KG1 (cell line): ENCODE data around the gene NEK4.
"Not testable (repeated sequence)": the region's sequence is repeated elsewhere in the genome, so short reads cannot be mapped to it uniquely, and the experiment has no call there.

Experiments used
- DNase-seq: peaks from one replicate; lab custom pipeline; 2025; lab: John Stamatoyannopoulos, UW

NEK4 gene

GRCh38 chr3:52696830-52697631 is 73.7 kb downstream of the NEK4 start:
- no peak for DNase-seq

- DNase-seq = no peak
Measured at GRCh38 chr3:52695798-52696671, 74.7 kb downstream of the NEK4 start.

- DNase-seq = no peak
Measured at GRCh38 chr3:52694528-52695189, 76.1 kb downstream of the NEK4 start.

GRCh38 chr3:52693071-52693470 is 77.7 kb downstream of the NEK4 start:
- DNase-seq = no peak

DNA sequence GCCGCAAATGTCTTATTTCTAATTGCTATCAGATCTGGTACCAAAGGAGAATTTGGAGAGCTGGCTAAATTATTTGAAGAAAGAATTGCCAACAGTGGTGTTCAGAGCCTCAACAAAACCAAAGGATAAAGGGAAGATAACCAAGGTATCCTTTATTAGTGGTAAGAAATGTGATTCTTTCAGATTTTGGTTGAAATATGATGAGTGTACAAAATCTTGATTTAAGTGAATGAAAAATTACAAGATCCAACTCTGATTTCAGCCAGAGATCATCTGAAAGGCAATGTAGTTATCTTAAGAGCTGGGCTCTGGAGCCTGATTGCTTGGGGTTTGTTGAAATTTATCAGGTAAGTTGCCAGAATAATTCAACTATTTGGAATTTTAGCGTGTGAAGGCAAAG is 80.2 kb downstream of the NEK4 start:
- DNase-seq = no peak

DNA sequence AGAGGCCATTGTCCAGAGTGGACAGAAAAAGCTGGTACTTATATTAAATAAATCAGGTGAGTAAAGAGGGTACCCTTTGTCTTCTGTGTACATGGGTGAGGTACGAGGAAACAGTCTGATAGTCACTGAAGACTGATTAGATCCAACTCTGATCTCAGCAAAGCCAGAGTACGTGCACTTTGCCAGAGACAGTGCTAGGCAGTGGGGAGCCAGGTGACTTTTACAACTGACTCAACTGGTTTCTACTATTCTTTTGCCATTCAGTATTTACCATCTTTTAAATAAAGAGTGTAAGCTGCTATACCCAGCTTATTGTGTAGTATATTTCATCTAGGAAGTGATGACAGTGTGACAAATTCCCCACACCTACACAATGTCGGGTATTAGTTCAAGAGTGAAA is 81.6 kb downstream of the NEK4 start:
- DNase-seq = no peak

GRCh38 chr3:52688266-52688665 is 82.5 kb downstream of the NEK4 start:
- DNase-seq = no peak

- DNase-seq = peak; percentile 90
Measured at GRCh38 chr3:52685709-52686691, 84.7 kb downstream of the NEK4 start, which contains the start of the genes GNL3 and PBRM1. Gene GNL3, plus strand, starts transcription at chr3:52686032. Its CDS starts 61 bp downstream, at chr3:52686093. Gene PBRM1, minus strand, starts transcription at chr3:52685913.

GRCh38 chr3:52685285-52685708 is 85.4 kb downstream of the NEK4 start:
- DNase-seq = peak; percentile 37

DNA sequence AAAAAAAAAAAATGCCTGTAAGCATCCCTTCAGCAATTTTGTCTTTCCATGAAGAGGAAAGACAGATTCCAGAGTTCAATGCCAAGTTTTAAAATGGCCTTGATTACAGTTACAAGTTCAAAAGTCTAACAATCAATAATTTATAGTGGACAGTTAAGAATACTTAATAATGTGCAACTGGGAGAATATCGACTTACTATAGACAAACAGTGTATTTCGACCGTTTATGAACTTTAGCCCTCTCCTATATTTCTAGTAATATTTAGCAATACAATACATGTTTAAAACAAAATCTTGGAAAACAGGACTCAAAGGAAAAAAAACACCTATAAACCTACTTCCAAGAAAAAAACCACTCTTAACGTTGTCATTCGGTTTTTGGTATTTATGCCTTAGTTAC is 86.6 kb downstream of the NEK4 start:
- no peak for DNase-seq

DNA sequence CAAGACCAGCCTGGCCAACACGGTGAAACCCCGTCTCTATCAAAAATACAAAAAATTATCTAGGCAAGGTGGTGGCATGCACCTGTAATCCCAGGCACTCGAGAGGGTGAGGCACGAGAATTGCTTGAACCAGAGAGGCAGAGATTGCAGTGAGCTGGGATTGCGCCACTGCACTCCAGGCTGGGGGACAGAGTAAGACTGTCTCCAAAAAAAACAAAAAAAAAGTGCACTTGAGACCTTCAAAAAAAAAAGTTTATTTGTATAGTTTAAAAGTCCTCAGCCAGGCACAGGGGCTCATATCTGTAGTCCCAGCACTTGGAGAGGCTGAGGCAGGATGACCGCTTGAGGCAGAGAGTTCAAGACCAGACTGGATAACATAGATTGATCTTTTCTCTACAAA is 87.1 kb downstream of the NEK4 start:
- no peak for DNase-seq

DNA sequence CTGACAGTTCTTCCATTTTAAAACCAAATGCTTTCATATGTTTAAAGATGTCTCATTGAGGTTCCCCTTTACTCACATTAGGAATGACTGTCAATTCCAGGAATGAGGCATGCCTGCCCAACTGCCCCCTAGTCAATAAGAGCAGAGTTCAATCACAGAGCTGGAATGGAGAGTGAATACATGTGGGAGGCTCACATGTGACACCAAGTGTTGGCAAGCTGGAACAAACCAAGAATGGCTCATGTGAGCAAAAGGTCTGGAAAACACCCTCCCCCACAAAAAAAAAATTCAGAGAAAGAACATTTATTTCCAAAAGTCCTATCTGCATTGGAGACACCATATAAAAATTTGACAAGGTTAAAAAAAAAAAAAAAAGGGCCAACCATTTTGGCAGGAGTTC is 88.7 kb downstream of the NEK4 start:
- no peak for DNase-seq

DNA sequence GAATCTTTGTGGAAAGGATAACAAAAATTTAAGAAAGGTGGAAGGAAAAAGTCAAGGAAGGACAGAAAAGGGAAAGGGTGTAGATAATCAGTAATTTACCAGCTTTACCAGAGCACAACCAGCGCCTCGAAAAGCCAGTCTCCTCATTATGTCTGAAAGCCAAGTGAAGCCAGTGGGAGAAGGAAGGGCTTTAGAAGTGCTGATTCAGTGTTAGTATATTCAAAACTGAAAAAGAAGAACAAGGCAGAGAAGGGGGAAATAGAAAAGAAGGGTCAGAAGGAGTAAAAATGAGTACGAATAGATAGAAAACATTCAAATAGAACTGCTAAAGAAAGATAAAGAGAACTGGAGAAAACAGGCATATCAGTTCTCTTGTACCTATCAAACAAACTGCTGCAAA is 89.1 kb downstream of the NEK4 start:
- DNase-seq = no peak

- no peak for DNase-seq
Measured at GRCh38 chr3:52679811-52680210, 90.9 kb downstream of the NEK4 start.

GRCh38 chr3:52679199-52679538 is 91.6 kb downstream of the NEK4 start:
- DNase-seq = no peak

- no peak for DNase-seq
Measured at GRCh38 chr3:52678265-52679198, 92.2 kb downstream of the NEK4 start.

- DNase-seq = not testable (repeated sequence)
Measured at GRCh38 chr3:52676201-52676600, 94.5 kb downstream of the NEK4 start.

DNA sequence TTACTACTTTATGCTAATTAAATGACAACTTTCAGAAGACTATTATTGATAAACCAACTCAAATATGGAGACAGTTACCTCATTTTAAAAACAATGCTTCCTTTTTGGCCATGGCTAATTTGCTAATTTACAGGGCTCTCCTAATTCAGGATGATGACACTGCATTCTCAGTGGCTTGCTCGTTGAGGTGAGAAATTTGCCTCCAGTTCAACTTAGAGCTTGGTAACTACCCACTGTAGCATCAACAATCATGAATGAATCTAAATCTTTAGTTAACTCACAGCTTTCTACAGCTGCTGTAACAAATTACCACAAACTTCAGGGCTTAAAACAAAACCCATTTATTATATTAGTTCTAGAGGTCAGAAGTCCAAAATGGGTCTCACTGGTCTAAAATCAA is 99.1 kb downstream of the NEK4 start:
- DNase-seq = no peak

DNA sequence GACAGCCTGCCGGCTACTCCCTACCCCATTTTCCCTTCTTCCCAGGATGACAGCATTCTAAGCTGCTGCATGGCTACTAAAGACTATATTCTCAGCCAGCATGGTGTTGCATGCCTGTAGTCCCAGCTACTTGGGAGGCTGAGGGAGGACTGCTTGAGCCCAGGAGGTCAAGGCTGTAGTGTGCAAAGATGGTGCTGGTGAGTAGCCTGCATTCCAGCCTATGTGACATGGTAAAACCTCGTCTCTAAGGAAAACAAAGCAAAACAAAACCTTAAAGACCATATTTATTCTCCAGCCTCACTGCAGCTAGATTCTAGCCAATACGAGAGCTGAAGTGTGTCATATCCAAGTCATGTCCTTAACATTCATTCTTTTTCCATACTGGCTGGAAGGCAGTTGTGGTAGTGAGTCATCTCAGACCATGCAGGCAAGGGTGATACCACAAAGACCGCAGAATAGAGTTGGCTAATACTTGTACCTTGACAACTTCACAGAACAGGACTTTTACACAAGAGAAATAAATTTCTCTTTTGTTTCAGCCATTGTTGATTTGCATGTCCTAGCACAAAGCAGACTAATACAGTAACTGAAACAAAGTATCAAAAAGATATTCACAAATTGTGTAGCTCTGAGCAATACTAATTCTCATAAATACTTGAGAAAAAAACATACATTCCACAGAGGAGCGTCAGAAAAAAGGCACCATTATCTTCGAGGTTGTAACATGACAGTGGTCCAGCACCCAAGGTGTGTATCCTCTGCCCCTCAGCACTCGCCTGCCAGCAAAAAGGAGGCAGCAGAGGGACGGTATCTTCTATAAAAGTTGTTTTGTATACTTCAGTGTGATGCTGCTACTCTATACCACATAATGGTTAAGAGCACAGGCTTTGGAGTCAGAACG is 99.9 kb downstream of the NEK4 start:
- DNase-seq = no peak
